Erythroblast (primary cell): Measurements from ENCODE around the gene PEX12.

Experiments used
- GATA1 ChIP-seq: IDR thresholded peaks from 2 replicates; pipeline ENCODE4 v1.6.1; 2011; ENCODE audit warnings: low read depth, mild to moderate bottlenecking, control low read depth, low read length, moderate library complexity
- POLR2A ChIP-seq: IDR thresholded peaks from 2 replicates; pipeline ENCODE4 v1.6.1; 2011; ENCODE audit warnings: mild to moderate bottlenecking, low read length

GRCh38 chr17:35617505-35617904, 39.1 kb upstream of the PEX12 start:
- no peak for TF ChIP-seq POLR2A
- no peak for TF ChIP-seq GATA1
